Coronary artery (tissue), 2 donors: Measurements from ENCODE around the gene MRPL40.

Source experiments
- DNase-seq: peaks from one replicate; pipeline ENCODE4 v3.0.0-alpha.2; 2017; ENCODE audit warnings: low spot score
- H3K27ac ChIP-seq, 2 donors: fragments of 200-600 bp; sonication (generic); one replicate each; pipeline ENCODE4 v1.5.1; 2016 to 2019
- H3K4me3 ChIP-seq: fragments of 200-600 bp; sonication (generic); 2 replicates; pipeline ENCODE4 v1.5.1; 2016; ENCODE audit warnings: mild to moderate bottlenecking, moderate library complexity
- CTCF ChIP-seq: fragments of 200-600 bp; sonication (generic); IDR thresholded peaks from one replicate; pipeline ENCODE4 v1.5.1; 2019; ENCODE audit warnings: antibody characterized with exemption

The MRPL40 gene

GRCh38 chr22:19478045-19478900, 45.9 kb downstream of the MRPL40 start:
- TF ChIP-seq CTCF, result no peak
- Histone ChIP-seq H3K27ac (peak overlapping the region; percentile 87 to 92), H3K4me3 (peak overlapping the region; percentile 99)
- DNase-seq, result no peak

GRCh38 chr22:19478901-19479354, 46.6 kb downstream of the MRPL40 start, which contains the start of gene UFD1:
Gene UFD1 (minus strand): TSS chr22:19479193. CDS start chr22:19479085, 108 bp downstream.
- Histone ChIP-seq H3K4me3 (peak within 1 kb of the TSS; percentile 99), H3K27ac (peak within 1 kb of the TSS; percentile 87 to 92)
- TF ChIP-seq CTCF, result no peak
- DNase-seq, result peak; percentile 92

GRCh38 chr22:19479355-19480172, 47.2 kb downstream of the MRPL40 start, which contains the start of gene CDC45:
Gene CDC45 (plus strand): TSS chr22:19479920. CDS start chr22:19479969, 49 bp downstream.
- TF ChIP-seq CTCF, result no peak
- peak within 1 kb of the TSS; percentile 87 to 92 for H3K27ac ChIP-seq
- H3K4me3 ChIP-seq, result peak within 1 kb of the TSS; percentile 99

GRCh38 chr22:19480173-19480568, 47.8 kb downstream of the MRPL40 start:
- peak overlapping the region; percentile 99 for H3K4me3 ChIP-seq
- no peak for TF ChIP-seq CTCF
- H3K27ac ChIP-seq, result no peak overlapping the region
- no peak for DNase-seq

More at GRCh38 chr22:19479355-19480172, 47.2 kb downstream of the MRPL40 start, which contains the start of gene CDC45:
- peak; percentile 97 for DNase-seq

- no peak overlapping the region for H3K27ac ChIP-seq
- no peak overlapping the region for H3K4me3 ChIP-seq
- DNase-seq, result no peak
- no peak for TF ChIP-seq CTCF
These were observed 48.4 kb downstream of the MRPL40 start for GRCh38 chr22:19480789-19481188.

- no peak for DNase-seq
- H3K27ac ChIP-seq, result no peak overlapping the region
- H3K4me3 ChIP-seq, result no peak overlapping the region
- TF ChIP-seq CTCF, result no peak
These were observed 50.0 kb downstream of the MRPL40 start for GRCh38 chr22:19482297-19482696.
